ENCODE results near the gene DNAH1.

Gene DNAH1

GRCh38 chr3:52361454-52361853, 45.3 kb downstream of the DNAH1 start:
- no peak for DNase-seq

- DNase-seq, result no peak
Observed at GRCh38 chr3:52361898-52362297, 45.8 kb downstream of the DNAH1 start.

- DNase-seq, result no peak
Observed at GRCh38 chr3:52364322-52365035, 48.4 kb downstream of the DNAH1 start.

GRCh38 chr3:52366527-52366926, 50.4 kb downstream of the DNAH1 start:
- no peak for DNase-seq

GRCh38 chr3:52367891-52368880, 52.1 kb downstream of the DNAH1 start:
- DNase-seq, result no peak

GRCh38 chr3:52370531-52370930, 54.4 kb downstream of the DNAH1 start:
- DNase-seq, result no peak

GRCh38 chr3:52372822-52373504, 56.8 kb downstream of the DNAH1 start:
- DNase-seq, result peak in 1 of 2 donors; percentile 17

- DNase-seq, result no peak
Observed at GRCh38 chr3:52373676-52374075, 57.6 kb downstream of the DNAH1 start.

GRCh38 chr3:52374173-52374572, 58.1 kb downstream of the DNAH1 start:
- no peak for DNase-seq

GRCh38 chr3:52379610-52380009, 63.5 kb downstream of the DNAH1 start:
- no peak for DNase-seq

GRCh38 chr3:52380023-52380422, 63.9 kb downstream of the DNAH1 start:
- DNase-seq, result no peak

GRCh38 chr3:52381623-52382022, 65.5 kb downstream of the DNAH1 start:
- no peak for DNase-seq

GRCh38 chr3:52383446-52383845, 67.3 kb downstream of the DNAH1 start:
- DNase-seq, result no peak

- DNase-seq, result no peak
Observed at GRCh38 chr3:52384019-52384761, 68.1 kb downstream of the DNAH1 start.

- DNase-seq, result no peak
Observed at GRCh38 chr3:52385157-52385556, 69.0 kb downstream of the DNAH1 start.

- no peak for DNase-seq
Observed at GRCh38 chr3:52387481-52387880, 71.4 kb downstream of the DNAH1 start.

GRCh38 chr3:52388348-52388821, 72.3 kb downstream of the DNAH1 start:
- no peak for DNase-seq

- no peak for DNase-seq
Observed at GRCh38 chr3:52388933-52389332, 72.8 kb downstream of the DNAH1 start.

- no peak for DNase-seq
Observed at GRCh38 chr3:52391096-52391495, 75.0 kb downstream of the DNAH1 start.

GRCh38 chr3:52392216-52392930, 76.3 kb downstream of the DNAH1 start:
- no peak for DNase-seq

- DNase-seq, result no peak
Observed at GRCh38 chr3:52393131-52393807, 77.2 kb downstream of the DNAH1 start.

Data from activated CD4-positive, alpha-beta T cell treated with anti-CD3 and anti-CD28 coated beads for 4 hours (primary cell).